ENCODE results near the gene HOXC5. TPM values are rescaled to one million over a fixed set of nuclear protein-coding genes. Genes with fewer than 3 reads are reported as not detected.
A peak's percentile ranks its signal among the peaks of the same experiment; 100 is the strongest.

Gene HOXC5
- total RNA-seq, 2 experiments from 2014 or later, result not detected

DNA sequence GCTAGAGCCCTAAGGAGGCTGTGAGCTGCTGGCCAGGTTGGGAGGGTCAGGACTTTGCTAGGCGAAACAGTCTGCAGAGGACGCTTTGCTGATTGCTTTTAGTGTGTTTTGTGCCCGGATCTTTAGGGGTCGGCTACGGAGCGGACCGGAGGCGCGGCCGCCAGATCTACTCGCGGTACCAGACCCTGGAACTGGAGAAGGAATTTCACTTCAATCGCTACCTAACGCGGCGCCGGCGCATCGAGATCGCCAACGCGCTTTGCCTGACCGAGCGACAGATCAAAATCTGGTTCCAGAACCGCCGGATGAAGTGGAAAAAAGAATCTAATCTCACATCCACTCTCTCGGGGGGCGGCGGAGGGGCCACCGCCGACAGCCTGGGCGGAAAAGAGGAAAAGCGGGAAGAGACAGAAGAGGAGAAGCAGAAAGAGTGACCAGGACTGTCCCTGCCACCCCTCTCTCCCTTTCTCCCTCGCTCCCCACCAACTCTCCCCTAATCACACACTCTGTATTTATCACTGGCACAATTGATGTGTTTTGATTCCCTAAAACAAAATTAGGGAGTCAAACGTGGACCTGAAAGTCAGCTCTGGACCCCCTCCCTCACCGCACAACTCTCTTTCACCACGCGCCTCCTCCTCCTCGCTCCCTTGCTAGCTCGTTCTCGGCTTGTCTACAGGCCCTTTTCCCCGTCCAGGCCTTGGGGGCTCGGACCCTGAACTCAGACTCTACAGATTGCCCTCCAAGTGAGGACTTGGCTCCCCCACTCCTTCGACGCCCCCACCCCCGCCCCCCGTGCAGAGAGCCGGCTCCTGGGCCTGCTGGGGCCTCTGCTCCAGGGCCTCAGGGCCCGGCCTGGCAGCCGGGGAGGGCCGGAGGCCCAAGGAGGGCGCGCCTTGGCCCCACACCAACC is 3.1 kb upstream of the HOXC5 start:
- ChIA-PET POLR2A (interaction anchor here (1.2 kb wide), 1 partner anchor 12 kb away, joined by 4 read pairs; no protein-coding TSS in a partner anchor), CTCF (interaction anchor here (1.3 kb wide), 1 partner anchor 172 kb away, joined by 4 read pairs; no protein-coding TSS in a partner anchor)
- Histone ChIP-seq H3K27me3 (ENCODE audit: control insufficient read depth in 1 of 2, insufficient read depth in 2 of 2, low read length in 2 of 2) (peaks cover 92 to 98% of the 10 kb centered on the region in 2 experiments), H3K4me1 (ENCODE audit: insufficient read depth, low read length) (peaks cover 48% of the 10 kb centered on the region), H3K36me3 (ENCODE audit: insufficient read depth, low read length) (no peaks in the 10 kb centered on the region), H3K4me3 (ENCODE audit: low read length) (no peak overlapping the region), H3K9me3 (ENCODE audit: control insufficient read depth in 1 of 2, insufficient read depth in 1 of 2, low read length in 2 of 2) (peaks cover 10 to 41% of the 10 kb centered on the region in 2 experiments), H3K27ac (ENCODE audit: low read depth in 1 of 2, low read length in 2 of 2) (no peak overlapping the region)
- peaks cover 2% of the 10 kb centered on the region for H3K9me3 Mint-ChIP-seq
- H3K27me3 Mint-ChIP-seq, result peaks cover 97% of the 10 kb centered on the region
- intact Hi-C loops (cut with DNase I, micrococcal nuclease), result loop anchor here in 1 of 2 experiments (2.0 kb wide), 1 partner anchor 15 kb away; no protein-coding TSS in a partner anchor
- DNase-seq (no peak), ATAC-seq (ENCODE audit: poor library complexity) (no peak)
- H3K36me3 Mint-ChIP-seq (ENCODE audit: low read depth), result no peaks in the 10 kb centered on the region
- H3K4me3 Mint-ChIP-seq, result peak overlapping the region; percentile 20
- H3K27ac Mint-ChIP-seq, result no peak overlapping the region
- TF ChIP-seq, protein P1, sequence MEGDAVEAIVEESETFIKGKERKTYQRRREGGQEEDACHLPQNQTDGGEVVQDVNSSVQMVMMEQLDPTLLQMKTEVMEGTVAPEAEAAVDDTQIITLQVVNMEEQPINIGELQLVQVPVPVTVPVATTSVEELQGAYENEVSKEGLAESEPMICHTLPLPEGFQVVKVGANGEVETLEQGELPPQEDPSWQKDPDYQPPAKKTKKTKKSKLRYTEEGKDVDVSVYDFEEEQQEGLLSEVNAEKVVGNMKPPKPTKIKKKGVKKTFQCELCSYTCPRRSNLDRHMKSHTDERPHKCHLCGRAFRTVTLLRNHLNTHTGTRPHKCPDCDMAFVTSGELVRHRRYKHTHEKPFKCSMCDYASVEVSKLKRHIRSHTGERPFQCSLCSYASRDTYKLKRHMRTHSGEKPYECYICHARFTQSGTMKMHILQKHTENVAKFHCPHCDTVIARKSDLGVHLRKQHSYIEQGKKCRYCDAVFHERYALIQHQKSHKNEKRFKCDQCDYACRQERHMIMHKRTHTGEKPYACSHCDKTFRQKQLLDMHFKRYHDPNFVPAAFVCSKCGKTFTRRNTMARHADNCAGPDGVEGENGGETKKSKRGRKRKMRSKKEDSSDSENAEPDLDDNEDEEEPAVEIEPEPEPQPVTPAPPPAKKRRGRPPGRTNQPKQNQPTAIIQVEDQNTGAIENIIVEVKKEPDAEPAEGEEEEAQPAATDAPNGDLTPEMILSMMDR (IDR thresholded peaks at IDR 0.05), result no peak
- H3K4me1 Mint-ChIP-seq (ENCODE audit: low read depth), result peaks cover 29% of the 10 kb centered on the region

DNA sequence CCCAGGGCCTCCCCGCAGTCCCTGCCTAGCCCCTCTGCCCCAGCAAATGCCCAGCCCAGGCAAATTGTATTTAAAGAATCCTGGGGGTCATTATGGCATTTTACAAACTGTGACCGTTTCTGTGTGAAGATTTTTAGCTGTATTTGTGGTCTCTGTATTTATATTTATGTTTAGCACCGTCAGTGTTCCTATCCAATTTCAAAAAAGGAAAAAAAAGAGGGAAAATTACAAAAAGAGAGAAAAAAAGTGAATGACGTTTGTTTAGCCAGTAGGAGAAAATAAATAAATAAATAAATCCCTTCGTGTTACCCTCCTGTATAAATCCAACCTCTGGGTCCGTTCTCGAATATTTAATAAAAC is 2.4 kb upstream of the HOXC5 start:
- ChIA-PET POLR2A (no interaction called here), CTCF (no interaction called here)
- H3K4me1 Mint-ChIP-seq (ENCODE audit: low read depth), result peaks cover 33% of the 10 kb centered on the region
- TF ChIP-seq, protein P1 (IDR thresholded peaks at IDR 0.05), result no peak
- H3K4me3 Mint-ChIP-seq, result no peak overlapping the region
- ATAC-seq (ENCODE audit: poor library complexity), result no peak
- intact Hi-C loops (cut with DNase I, micrococcal nuclease), result no loop called here
- no peaks in the 10 kb centered on the region for H3K36me3 Mint-ChIP-seq (ENCODE audit: low read depth)
- H3K27ac Mint-ChIP-seq, result no peak overlapping the region
- H3K4me3 ChIP-seq (ENCODE audit: low read length), result no peak overlapping the region
- peaks cover 97% of the 10 kb centered on the region for H3K27me3 Mint-ChIP-seq
- H3K27me3 ChIP-seq (ENCODE audit: control insufficient read depth in 1 of 2, insufficient read depth in 2 of 2, low read length in 2 of 2), result peaks cover 92 to 98% of the 10 kb centered on the region in 2 experiments
- DNase-seq, result no peak
- H3K27ac ChIP-seq (ENCODE audit: low read depth in 1 of 2, low read length in 2 of 2), result no peak overlapping the region
- H3K4me1 ChIP-seq (ENCODE audit: insufficient read depth, low read length), result peaks cover 49% of the 10 kb centered on the region
- H3K9me3 ChIP-seq (ENCODE audit: control insufficient read depth in 1 of 2, insufficient read depth in 1 of 2, low read length in 2 of 2), result peaks cover 10 to 44% of the 10 kb centered on the region in 2 experiments
- H3K9me3 Mint-ChIP-seq, result peaks cover 2% of the 10 kb centered on the region
- H3K36me3 ChIP-seq (ENCODE audit: insufficient read depth, low read length), result no peaks in the 10 kb centered on the region

DNA sequence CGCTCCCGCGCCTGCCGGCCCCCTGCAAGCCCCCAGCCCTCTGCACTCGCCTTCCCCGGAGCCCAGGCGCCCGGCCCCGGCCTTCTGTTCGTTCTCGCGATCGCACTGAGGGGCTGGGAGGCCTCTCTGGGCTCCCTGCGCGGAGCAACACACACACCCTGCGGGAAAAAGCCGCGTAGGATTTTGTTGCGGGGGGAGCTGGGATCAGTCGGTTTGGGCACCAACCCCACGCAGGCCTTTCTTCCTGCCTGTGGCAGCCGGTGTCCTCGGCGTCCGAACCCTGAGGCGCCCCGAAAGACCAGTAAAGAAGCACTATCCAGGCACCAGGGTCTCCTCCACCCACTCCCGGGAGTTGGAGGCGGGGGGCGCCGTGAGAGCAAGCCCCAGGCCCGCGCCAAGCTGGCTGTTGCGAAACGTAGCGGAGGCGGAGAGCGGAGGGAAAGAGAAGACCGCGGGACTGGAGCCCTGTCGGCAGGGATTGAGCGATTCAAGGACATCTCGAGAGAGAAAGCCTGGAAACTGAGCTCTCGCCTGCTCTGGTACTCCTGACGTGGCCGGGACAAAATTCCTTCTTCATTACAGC is 1.9 kb upstream of the HOXC5 start:
- POLR2A ChIA-PET, result no interaction called here
- intact Hi-C loops (cut with DNase I, micrococcal nuclease), result no loop called here

More for the DNA sequence above, 1.9 kb upstream of the HOXC5 start:
- Mint-ChIP-seq H3K4me3 (no peak overlapping the region), H3K9me3 (peaks cover 2% of the 10 kb centered on the region), H3K27me3 (peaks cover 97% of the 10 kb centered on the region), H3K4me1 (ENCODE audit: low read depth) (peaks cover 33% of the 10 kb centered on the region), H3K36me3 (ENCODE audit: low read depth) (no peaks in the 10 kb centered on the region), H3K27ac (no peak overlapping the region)
- Histone ChIP-seq H3K36me3 (ENCODE audit: insufficient read depth, low read length) (no peaks in the 10 kb centered on the region), H3K4me3 (ENCODE audit: low read length) (no peak overlapping the region), H3K9me3 (ENCODE audit: control insufficient read depth in 1 of 2, insufficient read depth in 1 of 2, low read length in 2 of 2) (peaks cover 10 to 47% of the 10 kb centered on the region in 2 experiments), H3K27me3 (ENCODE audit: control insufficient read depth in 1 of 2, insufficient read depth in 2 of 2, low read length in 2 of 2) (peaks cover 90 to 98% of the 10 kb centered on the region in 2 experiments), H3K27ac (ENCODE audit: low read depth in 1 of 2, low read length in 2 of 2) (no peak overlapping the region), H3K4me1 (ENCODE audit: insufficient read depth, low read length) (peaks cover 49% of the 10 kb centered on the region)
- ATAC-seq (ENCODE audit: poor library complexity) (no peak), DNase-seq (no peak)
- CTCF ChIA-PET, result interaction anchor here (0.8 to 1.8 kb wide), 2 partner anchors 161 to 171 kb away, joined by 3 to 14 read pairs; no protein-coding TSS in a partner anchor
- TF ChIP-seq, protein P1 (IDR thresholded peaks at IDR 0.05), result no peak
